Psoas muscle (tissue), 8 donors: ENCODE results near the gene ATAD3B. TPM values are rescaled to one million over a fixed set of nuclear protein-coding genes. Genes with fewer than 3 reads are reported as not detected.
A peak's percentile ranks its signal among the peaks of the same experiment; 100 is the strongest.

Source experiments
- ATAC-seq, 4 donors: fragments of 200-7000 bp; cut with Tn5 transposase; one replicate each; pipeline ENCODE4 v1.9.1; 2020; ENCODE audit warnings: moderate library complexity in 3 of 4, mild to moderate bottlenecking in 2 of 4
- DNase-seq, 2 donors: peaks; one replicate each; pipeline ENCODE4 v3.0.0-alpha.2; 2020
- H3K27ac ChIP-seq: fragments of 200-600 bp; one replicate; pipeline ENCODE4 v1.8.0; 2022
- H3K27me3 ChIP-seq, 3 donors: fragments of 200-600 bp in 1 of 3; one replicate each; pipeline versions ENCODE4 v1.6.1 to v1.8.0; 2013 to 2022; ENCODE audit warnings: low read length in 2 of 3, mild to moderate bottlenecking in 2 of 3, moderate library complexity in 1 of 3; ENCODE audit not compliant: insufficient read depth in 3 of 3
- H3K36me3 ChIP-seq, 2 donors: fragments of 200-600 bp in 1 of 2; one replicate each; pipeline versions ENCODE4 v1.6.1 to v1.8.0; 2013 to 2022; ENCODE audit warnings: low read depth in 1 of 2, mild to moderate bottlenecking in 1 of 2, moderate library complexity in 1 of 2; ENCODE audit not compliant: insufficient read depth in 1 of 2
- H3K4me1 ChIP-seq: fragments of 200-600 bp; one replicate; pipeline ENCODE4 v1.8.0; 2022
- H3K4me3 ChIP-seq: fragments of 200-600 bp; one replicate; pipeline ENCODE4 v1.8.0; 2022; ENCODE audit warnings: mild to moderate bottlenecking
- H3K9me3 ChIP-seq: fragments of 200-600 bp; one replicate; pipeline ENCODE4 v1.8.0; 2022
- WGBS, 3 donors: extraction: QIAGEN DNeasy Blood & Tissue Kit; methylation state at CpG; one replicate each; pipeline versions ENCODE4 v1.1.6 to v1.1.7; 2013; 5-methylcytosine and 5-hydroxymethylcytosine counted together
- intact Hi-C, 2 donors: fragments of 100-400 bp; cut with DNase I; formaldehyde crosslinking; loops; one replicate each; pipeline versions ENCODE4 v1.11.0 to v1.14.2; 2022
- polyA plus RNA-seq, 3 donors: library from polyadenylated mRNA; stranded (reverse); fragments of 200-250 nt; gene quantifications; one replicate each; pipeline ENCODE4 v1.2.3, GENCODE V29; 2013
- total RNA-seq, 4 donors: library from RNA; stranded (reverse); fragmentation: NEBNext Ultra II Directional in 2 of 4; extraction: Animal tissue kit (Norgen Biotek cat#: 25700) in 2 of 4; gene quantifications; one replicate each; pipeline versions ENCODE4 v1.2.1 to v1.2.4, GENCODE V29; 2021 to 2023
- TF ChIP-seq, protein P1 (sequence below): fragments of 200-600 bp; IDR thresholded peaks from one replicate; pipeline ENCODE4 v1.8.0; 2022; ENCODE audit warnings: antibody characterized with exemption
- donor health status: healthy with polysubstance abuse.
- donor health status: DM: no; HTN: no; CAD: no; lungs with moderate emphysema.
- donor health status: Bipolar disorder and iron deficiency.
- donor health status: healthy.
- donor health status: DM: yes; HTN: yes; CAD: no.
- donor health status: DM: no; HTN: no; CAD: no.
- donor health status: DM: no; HTN: no; CAD: no.
- donor health status: DM: yes; HTN: yes; CAD: no.

Gene ATAD3B
- total and polyA plus RNA-seq, 7 donors, result 4.6 to 19.4 (median 9.8) TPM

DNA sequence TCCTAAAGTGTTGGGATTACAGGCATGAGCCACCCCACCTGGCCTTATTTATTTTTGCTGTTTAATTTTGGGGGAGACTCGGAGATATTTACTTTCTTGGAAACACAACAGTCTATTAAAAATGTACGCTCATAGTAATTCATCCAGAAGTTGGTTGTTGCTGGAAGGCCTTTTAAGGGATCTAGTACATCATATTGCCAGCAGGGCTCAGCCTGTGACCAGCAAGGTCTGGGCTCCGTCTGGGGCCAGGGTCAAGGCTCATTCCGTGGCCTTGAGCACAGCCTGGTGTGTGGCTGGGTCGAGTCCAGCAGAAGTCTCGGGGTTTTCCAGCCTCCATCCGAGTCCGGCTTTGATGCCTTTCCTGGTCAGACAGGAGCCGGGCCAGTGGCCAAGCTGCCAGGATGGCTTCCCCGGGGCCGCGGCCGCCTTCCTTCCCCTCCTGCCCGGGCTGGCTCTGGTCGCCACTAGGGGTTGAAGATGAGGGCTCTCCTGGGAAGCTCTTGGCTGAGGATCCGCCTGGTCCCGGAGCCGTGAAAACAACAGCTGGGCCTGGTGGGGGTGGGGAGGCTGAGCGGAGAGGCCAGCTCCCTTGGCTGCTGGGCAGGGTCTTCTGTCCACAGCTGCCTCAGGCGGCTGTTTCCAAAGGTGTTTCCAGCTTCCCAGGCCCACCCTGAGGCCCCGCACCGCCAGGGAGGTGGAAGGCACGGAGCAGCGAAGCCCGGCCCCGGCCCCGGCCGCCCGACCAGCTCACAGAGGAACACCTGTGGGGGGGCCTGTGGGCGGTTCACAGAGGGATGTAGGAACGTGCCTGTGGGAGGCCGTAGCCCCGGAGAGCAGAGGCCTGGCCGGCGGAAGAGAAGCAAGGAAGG is 41.2 kb upstream of the ATAD3B start:
- ATAC-seq, result peak; percentile 52 to 75 (median 66)
- TF ChIP-seq, protein P1, sequence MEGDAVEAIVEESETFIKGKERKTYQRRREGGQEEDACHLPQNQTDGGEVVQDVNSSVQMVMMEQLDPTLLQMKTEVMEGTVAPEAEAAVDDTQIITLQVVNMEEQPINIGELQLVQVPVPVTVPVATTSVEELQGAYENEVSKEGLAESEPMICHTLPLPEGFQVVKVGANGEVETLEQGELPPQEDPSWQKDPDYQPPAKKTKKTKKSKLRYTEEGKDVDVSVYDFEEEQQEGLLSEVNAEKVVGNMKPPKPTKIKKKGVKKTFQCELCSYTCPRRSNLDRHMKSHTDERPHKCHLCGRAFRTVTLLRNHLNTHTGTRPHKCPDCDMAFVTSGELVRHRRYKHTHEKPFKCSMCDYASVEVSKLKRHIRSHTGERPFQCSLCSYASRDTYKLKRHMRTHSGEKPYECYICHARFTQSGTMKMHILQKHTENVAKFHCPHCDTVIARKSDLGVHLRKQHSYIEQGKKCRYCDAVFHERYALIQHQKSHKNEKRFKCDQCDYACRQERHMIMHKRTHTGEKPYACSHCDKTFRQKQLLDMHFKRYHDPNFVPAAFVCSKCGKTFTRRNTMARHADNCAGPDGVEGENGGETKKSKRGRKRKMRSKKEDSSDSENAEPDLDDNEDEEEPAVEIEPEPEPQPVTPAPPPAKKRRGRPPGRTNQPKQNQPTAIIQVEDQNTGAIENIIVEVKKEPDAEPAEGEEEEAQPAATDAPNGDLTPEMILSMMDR, result no peak
- H3K27ac ChIP-seq, result peak overlapping the region; percentile 66
- H3K4me1 ChIP-seq, result peaks cover 16% of the 10 kb centered on the region
- H3K4me3 ChIP-seq, result peak overlapping the region; percentile 36
- no peaks in the 10 kb centered on the region for H3K36me3 ChIP-seq
- peaks cover 0 to 13% (median 2%) of the 10 kb centered on the region in 3 donors for H3K27me3 ChIP-seq
- intact Hi-C loops, result no loop called here
- DNase-seq, result peak; percentile 74 to 90
- H3K9me3 ChIP-seq, result no peaks in the 10 kb centered on the region
- WGBS, 3 donors, result 6 to 17% (median 12%) methylated on average over 27 to 35 of the region's 35 CpGs

DNA sequence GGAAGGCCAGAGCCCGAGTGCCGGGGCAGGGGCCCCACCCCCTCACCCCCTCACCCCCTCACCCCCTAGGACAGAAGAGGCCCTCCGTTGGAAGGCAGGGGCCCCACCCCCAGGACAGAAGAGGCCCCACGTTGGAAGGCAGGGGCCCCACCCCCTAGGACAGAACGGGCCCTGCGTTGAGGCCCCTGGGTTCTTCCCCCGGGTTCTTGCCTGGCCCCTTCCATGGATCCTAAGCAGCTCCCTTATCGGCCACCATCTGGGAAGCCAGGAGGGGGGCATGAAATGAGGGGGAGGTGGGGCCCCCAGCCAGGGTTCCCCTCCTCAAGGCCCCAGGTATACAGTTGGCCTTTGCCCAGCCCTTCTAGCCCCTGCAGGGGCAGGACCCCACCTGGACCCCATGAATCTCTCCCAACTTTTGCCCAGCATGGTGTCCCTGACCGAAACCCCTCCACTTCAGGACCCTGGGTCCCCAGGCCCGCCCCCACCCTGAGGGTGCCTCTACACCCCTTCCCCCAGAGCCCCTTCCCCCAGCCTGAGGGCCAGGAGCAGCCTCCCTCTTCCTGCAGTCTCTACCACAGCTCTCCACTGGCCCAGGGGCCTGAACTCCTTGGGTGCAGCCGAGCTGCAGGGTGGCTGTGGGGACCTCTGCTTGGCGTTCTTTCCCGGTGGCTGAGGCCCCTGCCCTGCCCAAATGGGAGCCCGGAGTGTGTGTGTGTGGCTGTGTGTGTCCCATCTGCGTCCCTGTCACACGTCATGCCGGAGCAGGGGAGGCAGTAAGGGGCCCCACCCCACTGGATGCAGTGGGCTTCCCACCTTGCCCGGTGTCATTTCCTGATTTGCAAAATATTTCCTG is 40.3 kb upstream of the ATAD3B start:
- DNase-seq (no peak), ATAC-seq (no peak)
- Histone ChIP-seq H3K4me3 (peak overlapping the region; percentile 36), H3K36me3 (no peaks in the 10 kb centered on the region), H3K4me1 (peaks cover 16% of the 10 kb centered on the region), H3K27ac (peak overlapping the region; percentile 66), H3K27me3 (peaks cover 0 to 11% (median 2%) of the 10 kb centered on the region in 3 donors), H3K9me3 (no peaks in the 10 kb centered on the region)
- TF ChIP-seq, protein P1, result no peak
- intact Hi-C loops, result no loop called here
- 42 to 47% (median 44%) methylated on average over 17 to 18 of the region's 18 CpGs for WGBS, 3 donors

DNA sequence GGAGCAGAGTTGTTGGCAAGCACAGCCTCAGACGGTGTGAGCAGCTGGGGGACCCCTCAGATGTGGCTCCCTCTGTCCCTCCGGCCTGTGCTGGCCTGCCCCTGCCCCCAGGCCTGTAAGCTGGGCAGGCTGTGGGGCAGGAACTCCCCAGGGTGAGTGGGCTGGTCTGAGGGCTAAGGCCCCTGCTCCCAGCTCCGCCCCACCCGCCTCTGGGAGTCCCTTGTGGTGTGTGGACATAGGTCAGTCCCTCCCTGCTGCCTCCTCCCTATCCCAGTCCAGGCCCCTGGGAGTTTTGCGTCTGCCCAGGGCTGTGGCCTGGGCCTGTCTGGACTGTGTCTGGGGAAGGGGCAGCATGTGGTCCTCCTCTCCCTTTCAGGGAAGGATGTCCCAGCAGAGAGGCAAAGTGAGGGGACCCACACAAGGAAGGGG is 39.7 kb upstream of the ATAD3B start:
- H3K4me3 ChIP-seq, result peak overlapping the region; percentile 32
- peak; percentile 76 to 90 for DNase-seq

DNA sequence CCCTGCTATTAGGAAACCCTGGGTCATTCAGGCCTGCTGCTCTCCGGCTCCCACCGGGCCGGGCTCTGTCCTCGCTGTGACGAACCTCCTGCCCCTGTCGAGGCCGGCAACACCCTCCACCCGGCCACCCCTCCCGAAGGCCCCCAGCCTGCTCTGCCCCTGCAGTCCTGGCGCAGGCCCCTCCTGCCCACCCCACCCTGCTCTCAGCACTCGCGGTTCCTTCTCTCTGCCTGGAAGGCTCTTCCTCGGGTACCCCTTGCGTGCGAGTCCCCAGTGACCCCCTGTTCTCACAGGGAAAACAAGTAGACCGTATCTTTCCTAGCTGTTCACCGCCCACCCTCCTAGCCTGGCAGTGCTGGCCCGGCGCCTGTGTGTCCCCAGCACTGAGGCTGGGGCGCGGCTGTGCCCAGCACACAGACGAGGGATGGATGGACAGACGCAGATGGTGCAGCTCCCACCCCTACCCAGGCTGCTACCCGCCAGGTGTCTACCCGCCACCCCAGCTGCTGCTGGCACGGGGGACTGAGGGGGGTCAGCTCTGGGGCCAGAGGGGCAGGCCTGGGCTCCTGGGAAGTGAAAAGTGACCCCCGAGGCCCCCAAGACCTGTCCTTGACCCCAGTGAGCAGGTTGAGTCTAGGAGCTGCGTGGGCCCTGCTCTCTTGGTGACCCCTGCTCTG is 39.2 kb upstream of the ATAD3B start:
- no peak for DNase-seq
- ATAC-seq, result no peak
- peak overlapping the region; percentile 22 for H3K4me3 ChIP-seq
- H3K27me3 ChIP-seq, result peaks cover 0 to 14% (median 2%) of the 10 kb centered on the region in 3 donors
- H3K27ac ChIP-seq, result peak overlapping the region; percentile 66
- no peaks in the 10 kb centered on the region for H3K36me3 ChIP-seq
- intact Hi-C loops, result no loop called here
- peaks cover 25% of the 10 kb centered on the region for H3K4me1 ChIP-seq
- H3K9me3 ChIP-seq, result no peaks in the 10 kb centered on the region
- WGBS, 3 donors, result 57 to 66% (median 64%) methylated on average over 25 to 28 of the region's 28 CpGs
- TF ChIP-seq, protein P1, result no peak

More for the DNA sequence above, 39.7 kb upstream of the ATAD3B start:
- Histone ChIP-seq H3K9me3 (no peaks in the 10 kb centered on the region), H3K4me1 (peaks cover 22% of the 10 kb centered on the region), H3K36me3 (no peaks in the 10 kb centered on the region), H3K27me3 (peaks cover 0 to 10% (median 2%) of the 10 kb centered on the region in 3 donors), H3K27ac (peak overlapping the region; percentile 66)
- TF ChIP-seq, protein P1, result no peak
- ATAC-seq, result peak in 3 of 4 donors; percentile 20 to 26 (median 26)
- intact Hi-C loops, result no loop called here
- WGBS, 3 donors, result 41 to 51% (median 47%) methylated on average over 5 of the region's 5 CpGs
